Activated T-cell treated with anti-CD3 and anti-CD28 coated beads, Interleukin-2, amount 50 U/mL, for 4 hours (primary cell): ENCODE data around the gene TACO1. TPM values are rescaled to one million over a fixed set of nuclear protein-coding genes. Genes with fewer than 3 reads are reported as not detected.

Source experiments
- ATAC-seq, 2 donors: fragments of 200-7000 bp; cut with Tn5 transposase; one replicate each; pipeline ENCODE4 v1.10.0; 2021
- DNase-seq: peaks from one replicate; pipeline ENCODE4 v3.0.0-alpha.2; 2020
- H3K27me3 Mint-ChIP-seq: one replicate; pipeline ENCODE4 v1.8.0; 2021; ENCODE audit warnings: low read depth, mixed read lengths
- H3K36me3 Mint-ChIP-seq: one replicate; pipeline ENCODE4 v1.8.0; 2022; ENCODE audit warnings: mixed read lengths; ENCODE audit not compliant: insufficient read depth
- H3K4me1 Mint-ChIP-seq: one replicate; pipeline ENCODE4 v1.8.0; 2021; ENCODE audit warnings: low read depth, mixed read lengths
- H3K4me3 Mint-ChIP-seq: one replicate; pipeline ENCODE4 v1.8.0; 2021; ENCODE audit warnings: mild to moderate bottlenecking, moderate library complexity, mixed read lengths
- H3K9me3 Mint-ChIP-seq: one replicate; pipeline ENCODE4 v1.8.0; 2021; ENCODE audit warnings: mixed read lengths
- total RNA-seq, 3 donors: library from RNA; stranded (reverse); gene quantifications; one replicate each; pipeline ENCODE4 v1.2.1, GENCODE V29; 2021

The TACO1 gene
- total RNA-seq, 3 donors from 2014 or later = 38.9 to 47.0 (median 40.7) TPM

DNA sequence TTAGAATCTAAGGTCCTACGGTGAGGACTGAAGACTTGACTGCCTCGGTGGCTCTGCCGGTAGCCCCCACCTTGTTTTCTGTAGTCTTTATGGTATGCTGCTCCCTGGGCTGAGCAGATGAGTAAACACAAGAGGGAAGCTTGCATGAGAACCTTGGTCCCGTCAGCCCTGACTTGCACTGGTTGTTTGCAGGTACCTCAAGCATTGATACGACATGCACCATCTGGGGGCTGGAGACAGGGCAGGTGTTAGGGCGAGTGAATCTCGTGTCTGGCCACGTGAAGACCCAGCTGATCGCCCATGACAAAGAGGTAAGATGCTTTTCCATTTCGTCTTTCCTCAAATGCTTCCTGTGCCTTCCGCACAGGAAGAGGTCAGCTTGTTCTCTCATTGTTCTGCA lies 21.1 kb upstream of the TACO1 start:
- H3K36me3 Mint-ChIP-seq = peaks cover 39% of the 10 kb centered on the region

DNA sequence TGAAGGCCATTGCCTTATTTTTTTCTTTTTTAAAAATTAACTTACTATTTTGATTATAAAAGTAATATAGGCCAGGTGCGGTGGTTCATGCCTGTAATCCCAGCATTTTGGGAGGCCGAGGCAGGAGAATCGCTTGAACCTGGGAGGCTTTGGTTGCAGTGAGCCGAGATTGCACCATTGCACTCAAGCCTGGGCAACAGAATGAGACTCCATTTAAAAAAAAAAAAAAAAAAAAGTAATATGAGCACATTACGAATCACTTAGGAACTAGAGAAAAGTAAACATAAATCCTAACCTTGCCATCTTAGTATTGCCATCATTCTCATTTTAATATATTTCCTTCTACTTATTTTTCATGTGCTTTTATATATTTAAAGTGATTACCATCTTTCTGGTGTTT lies 12.9 kb upstream of the TACO1 start:
- no peak for DNase-seq
- Mint-ChIP-seq H3K4me3 (no peak overlapping the region), H3K9me3 (no peaks in the 10 kb centered on the region), H3K4me1 (peaks cover 21% of the 10 kb centered on the region), H3K36me3 (peaks cover 37% of the 10 kb centered on the region), H3K27me3 (no peaks in the 10 kb centered on the region)
- ATAC-seq = no peak

More for the DNA sequence above, 21.1 kb upstream of the TACO1 start:
- H3K4me1 Mint-ChIP-seq = peaks cover 14% of the 10 kb centered on the region
- DNase-seq (no peak), ATAC-seq (no peak)
- H3K27me3 Mint-ChIP-seq = no peaks in the 10 kb centered on the region
- H3K9me3 Mint-ChIP-seq = no peaks in the 10 kb centered on the region
- H3K4me3 Mint-ChIP-seq = no peak overlapping the region

DNA sequence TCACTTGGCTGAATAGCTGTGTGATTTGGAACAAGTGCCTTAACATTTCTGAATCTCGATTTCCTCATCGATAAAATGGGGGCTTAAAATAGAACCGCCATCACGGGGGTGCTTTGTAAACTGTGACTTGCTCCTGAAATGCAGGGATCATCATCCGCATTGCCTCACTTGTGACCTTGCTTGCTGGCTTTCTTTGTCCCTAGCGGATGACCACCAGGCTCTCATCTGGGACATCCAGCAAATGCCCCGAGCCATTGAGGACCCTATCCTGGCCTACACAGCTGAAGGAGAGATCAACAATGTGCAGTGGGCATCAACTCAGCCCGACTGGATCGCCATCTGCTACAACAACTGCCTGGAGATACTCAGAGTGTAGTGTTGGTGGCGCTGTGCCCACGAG lies 11.9 kb upstream of the TACO1 start:
- no peaks in the 10 kb centered on the region for H3K9me3 Mint-ChIP-seq
- H3K4me1 Mint-ChIP-seq = peaks cover 17% of the 10 kb centered on the region
- DNase-seq (no peak), ATAC-seq (no peak)
- H3K4me3 Mint-ChIP-seq = no peak overlapping the region
- H3K27me3 Mint-ChIP-seq = no peaks in the 10 kb centered on the region
- H3K36me3 Mint-ChIP-seq = peaks cover 28% of the 10 kb centered on the region

DNA sequence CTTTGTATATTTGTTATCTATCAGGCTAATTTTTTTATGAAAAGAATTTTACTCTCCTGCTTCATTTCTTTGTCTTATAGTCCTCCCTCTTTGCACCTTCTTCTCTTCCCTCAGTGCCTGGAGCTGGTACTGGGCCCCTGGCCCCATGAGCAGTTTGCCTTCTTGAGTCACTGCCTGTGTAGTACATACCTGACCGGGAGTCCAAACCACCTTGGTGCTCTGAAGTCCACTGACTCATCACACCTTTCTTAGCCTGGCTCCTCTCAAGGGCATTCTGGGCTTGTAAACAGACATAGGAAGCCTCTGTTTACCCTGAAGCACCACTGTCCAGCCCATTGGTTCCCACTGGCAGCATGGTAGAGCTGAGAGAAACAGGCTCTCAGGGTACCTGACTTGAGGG lies 11.0 kb upstream of the TACO1 start:
- DNase-seq = no peak
- peaks cover 29% of the 10 kb centered on the region for H3K36me3 Mint-ChIP-seq
- H3K4me1 Mint-ChIP-seq = peaks cover 14% of the 10 kb centered on the region
- no peak for ATAC-seq
- H3K4me3 Mint-ChIP-seq = no peak overlapping the region
- no peaks in the 10 kb centered on the region for H3K9me3 Mint-ChIP-seq
- no peaks in the 10 kb centered on the region for H3K27me3 Mint-ChIP-seq

DNA sequence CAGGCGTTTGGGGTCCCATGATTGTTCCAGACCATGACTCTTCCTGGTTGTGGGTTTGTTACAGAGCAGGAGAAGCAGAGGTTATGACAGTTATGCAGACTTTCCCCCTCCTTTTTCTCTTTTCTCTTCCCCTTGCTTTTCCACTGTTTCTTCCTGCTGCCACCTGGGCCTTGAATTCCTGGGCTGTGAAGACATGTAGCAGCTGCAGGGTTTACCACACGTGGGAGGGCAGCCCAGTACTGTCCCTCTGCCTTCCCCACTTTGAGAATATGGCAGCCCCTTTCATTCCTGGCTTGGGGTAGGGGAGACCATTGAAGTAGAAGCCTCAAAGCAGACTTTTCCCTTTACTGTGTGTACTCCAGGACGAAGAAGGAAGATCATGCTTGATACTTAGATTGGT lies 7.9 kb upstream of the TACO1 start:
- Mint-ChIP-seq H3K4me1 (peaks cover 14% of the 10 kb centered on the region), H3K36me3 (peaks cover 23% of the 10 kb centered on the region)
- ATAC-seq = no peak

DNA sequence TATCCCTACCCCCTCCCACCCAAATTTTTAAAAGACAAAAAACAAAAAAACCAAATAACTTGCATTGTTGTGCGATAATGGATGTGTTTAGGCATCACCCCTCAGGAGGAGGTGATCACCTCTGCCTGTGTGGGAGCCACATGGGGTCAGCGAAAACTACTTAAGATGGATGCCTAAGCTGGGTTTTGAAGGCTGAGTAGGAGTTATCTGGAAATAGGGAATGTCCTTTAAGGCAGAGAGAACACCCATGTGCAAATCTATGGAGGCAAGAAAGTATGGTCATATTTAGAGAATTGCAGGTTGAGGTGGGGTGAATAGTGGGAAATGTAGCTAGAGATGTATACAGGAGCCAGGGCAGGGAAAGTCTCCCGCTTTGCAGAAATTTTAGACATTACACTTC lies 5.6 kb upstream of the TACO1 start:
- H3K36me3 Mint-ChIP-seq = peaks cover 10% of the 10 kb centered on the region
- no peak for ATAC-seq
- DNase-seq = no peak
- no peaks in the 10 kb centered on the region for H3K9me3 Mint-ChIP-seq
- H3K4me3 Mint-ChIP-seq = no peak overlapping the region
- H3K27me3 Mint-ChIP-seq = no peaks in the 10 kb centered on the region
- peaks cover 29% of the 10 kb centered on the region for H3K4me1 Mint-ChIP-seq

More for the DNA sequence above, 7.9 kb upstream of the TACO1 start:
- Mint-ChIP-seq H3K27me3 (no peaks in the 10 kb centered on the region), H3K4me3 (no peak overlapping the region), H3K9me3 (no peaks in the 10 kb centered on the region)
- no peak for DNase-seq

DNA sequence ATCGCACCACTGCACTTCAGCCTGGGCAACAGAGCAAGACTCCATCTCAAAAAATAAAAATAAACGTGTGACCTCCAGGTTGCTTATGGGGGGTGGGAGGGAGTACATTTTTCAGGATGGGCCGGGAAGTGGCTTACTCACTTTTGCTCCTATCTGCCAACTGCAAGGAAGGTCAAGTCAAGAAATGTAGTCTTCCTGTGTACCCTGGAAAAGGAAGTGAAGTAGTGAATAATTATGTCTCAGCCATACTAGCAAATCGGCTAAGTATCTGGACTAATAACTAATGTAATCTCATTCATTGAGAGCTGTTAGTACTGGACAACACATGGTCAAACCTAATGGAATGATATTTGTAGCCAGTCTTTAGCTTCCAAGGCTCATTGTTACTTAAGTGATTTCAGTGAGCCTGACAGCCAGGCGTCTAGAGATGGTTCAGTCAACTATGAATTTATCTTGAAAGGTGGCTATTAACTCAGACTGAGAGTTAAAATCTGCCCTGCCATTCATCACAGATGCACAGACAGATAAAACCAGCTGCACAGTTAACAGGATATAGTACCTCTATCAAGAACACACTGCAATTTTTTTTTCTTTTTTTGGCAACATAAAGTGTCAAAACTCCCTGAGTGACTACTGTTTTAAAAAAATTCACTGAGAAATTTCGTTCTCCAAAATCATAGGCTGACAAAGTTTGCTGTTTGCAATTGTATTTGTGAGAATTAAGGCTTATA lies 3.7 kb upstream of the TACO1 start:
- no peaks in the 10 kb centered on the region for H3K27me3 Mint-ChIP-seq
- peaks cover 42% of the 10 kb centered on the region for H3K4me1 Mint-ChIP-seq
- no peak for DNase-seq
- peaks cover 3% of the 10 kb centered on the region for H3K36me3 Mint-ChIP-seq
- H3K9me3 Mint-ChIP-seq = no peaks in the 10 kb centered on the region
- no peak overlapping the region for H3K4me3 Mint-ChIP-seq
- peak in 1 of 2 donors; percentile 9 for ATAC-seq

DNA sequence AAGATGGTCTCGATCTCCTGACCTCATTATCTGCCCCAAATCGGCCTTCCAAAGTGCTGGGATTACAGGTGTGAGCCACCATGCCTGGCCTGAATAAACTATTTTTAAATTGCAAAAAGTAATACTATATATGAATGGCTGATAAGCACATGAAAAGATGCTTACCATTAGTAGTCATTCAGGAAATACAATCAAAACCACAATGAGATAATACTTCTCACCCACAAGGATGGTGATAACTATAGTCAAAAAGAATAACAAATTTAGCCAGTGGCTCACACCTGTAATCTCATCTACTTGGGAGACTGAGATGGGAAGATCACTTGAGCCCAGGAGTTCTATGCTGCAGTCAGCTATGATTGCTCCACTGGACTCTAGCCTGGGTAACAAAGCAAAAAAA lies 2.4 kb upstream of the TACO1 start:
- Mint-ChIP-seq H3K4me3 (peak overlapping the region; percentile 6), H3K9me3 (no peaks in the 10 kb centered on the region), H3K36me3 (peaks cover 3% of the 10 kb centered on the region), H3K4me1 (peaks cover 42% of the 10 kb centered on the region), H3K27me3 (no peaks in the 10 kb centered on the region)
- peak in 1 of 2 donors; percentile 44 for ATAC-seq
- DNase-seq = no peak

DNA sequence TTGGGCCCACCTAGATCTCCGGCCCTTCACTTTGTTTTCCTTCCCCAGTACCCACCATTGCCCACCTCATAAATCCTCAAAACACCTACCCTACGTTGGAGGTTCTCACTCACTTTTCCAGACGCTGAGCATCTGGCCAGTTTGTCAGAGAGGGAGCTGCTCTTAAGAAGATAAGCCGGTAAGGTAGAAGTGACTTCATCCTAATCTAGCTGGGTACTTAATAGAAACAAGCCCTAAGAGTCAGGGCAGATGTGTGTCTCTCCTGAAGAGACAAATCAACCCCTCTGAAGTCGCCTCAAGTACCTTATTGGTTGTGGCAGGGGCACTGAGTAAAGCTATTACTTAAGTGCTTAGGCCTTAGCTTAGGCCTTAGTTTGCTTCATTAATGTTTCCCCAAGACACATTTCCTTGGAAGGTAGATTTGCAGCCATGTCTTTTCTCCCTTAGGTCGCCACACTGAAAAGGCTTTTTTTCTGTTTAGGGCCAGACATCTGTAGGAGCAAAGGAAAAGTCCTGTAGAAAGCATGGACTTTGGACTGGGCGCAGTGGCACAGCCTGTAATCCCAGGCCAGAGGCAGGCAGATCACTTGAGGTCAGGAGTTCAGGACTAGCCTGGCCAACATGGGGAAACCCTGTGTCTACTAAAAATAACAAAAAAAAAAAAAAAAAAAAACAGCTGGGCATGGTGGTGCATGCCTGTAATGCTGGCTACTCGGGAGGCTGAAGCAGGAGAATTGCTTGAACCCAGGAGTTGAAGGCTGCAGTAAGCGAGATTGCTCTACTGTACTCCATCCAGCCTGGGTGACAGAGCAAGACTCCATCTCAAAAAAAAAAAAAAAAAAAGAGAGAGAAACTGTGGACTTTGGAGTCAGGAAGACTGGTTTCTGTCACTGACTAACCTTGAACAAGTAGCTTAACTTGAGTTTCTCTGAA lies 1.0 kb downstream of the TACO1 start:
- Mint-ChIP-seq H3K4me3 (peak overlapping the region; percentile 96), H3K36me3 (peaks cover 19% of the 10 kb centered on the region), H3K27me3 (no peaks in the 10 kb centered on the region), H3K4me1 (peaks cover 39% of the 10 kb centered on the region), H3K9me3 (no peaks in the 10 kb centered on the region)
- peak in 1 of 2 donors; percentile 3 for ATAC-seq
- DNase-seq = no peak

DNA sequence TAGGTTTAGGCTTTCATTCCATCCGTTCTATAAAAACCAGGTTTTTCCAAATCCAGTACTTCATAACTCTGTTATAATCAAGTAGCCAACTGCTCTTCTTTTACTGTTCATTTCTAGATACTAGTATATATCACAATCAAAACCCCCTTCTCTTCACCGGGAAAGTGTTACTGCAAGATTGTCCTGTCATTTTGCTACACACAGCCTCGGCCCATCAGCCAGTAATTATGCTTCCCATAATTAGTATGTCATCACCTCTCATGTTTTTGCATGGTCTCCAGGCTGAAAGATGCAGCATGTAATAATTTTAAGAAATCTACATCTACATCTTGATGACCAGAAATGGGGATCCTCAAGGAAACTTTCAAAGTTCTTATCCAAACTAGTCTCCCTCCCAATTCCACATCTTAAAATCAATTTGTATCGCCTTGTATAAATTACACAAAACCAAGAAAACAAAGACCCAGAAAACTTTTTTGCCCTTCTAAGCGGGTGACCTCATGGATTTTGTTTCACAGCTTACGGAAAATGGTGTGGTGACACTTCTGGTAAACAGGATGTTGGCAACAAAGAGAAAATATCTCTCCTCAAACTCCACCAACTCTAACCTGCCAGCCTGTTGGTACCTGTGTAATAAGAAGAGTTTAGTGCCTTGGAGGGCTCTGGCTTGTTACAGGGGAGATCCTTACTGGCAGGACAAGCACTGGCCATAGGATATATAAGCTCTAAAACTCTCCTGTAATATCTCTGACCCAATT lies 9.3 kb downstream of the TACO1 start:
- Mint-ChIP-seq H3K4me1 (peaks cover 27% of the 10 kb centered on the region), H3K9me3 (no peaks in the 10 kb centered on the region), H3K36me3 (peaks cover 39% of the 10 kb centered on the region), H3K27me3 (no peaks in the 10 kb centered on the region), H3K4me3 (peak overlapping the region; percentile 35)
- peak; percentile 10 to 55 for ATAC-seq
- DNase-seq = no peak

DNA sequence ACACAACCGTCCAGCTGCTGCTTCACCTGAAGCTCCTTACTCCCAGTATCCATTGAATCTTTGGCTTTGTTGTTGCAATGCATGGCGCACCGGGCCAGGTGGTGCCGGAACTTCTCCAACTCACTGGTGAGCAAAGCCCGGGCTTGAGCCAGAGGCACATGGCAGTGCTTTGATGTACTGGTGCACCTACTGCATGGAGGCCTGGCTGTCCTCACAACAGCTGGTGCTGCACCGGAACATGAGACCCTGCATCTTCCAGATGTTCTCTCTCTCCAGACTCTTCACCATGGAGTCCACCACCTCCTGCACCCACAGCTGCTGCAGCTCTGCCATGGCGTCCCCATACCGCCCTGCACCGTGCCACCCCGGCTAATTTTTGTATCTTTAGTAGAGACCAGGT lies 10.2 kb downstream of the TACO1 start:
- H3K36me3 Mint-ChIP-seq = peaks cover 30% of the 10 kb centered on the region
- H3K4me1 Mint-ChIP-seq = peaks cover 27% of the 10 kb centered on the region
- ATAC-seq (no peak), DNase-seq (no peak)
- H3K9me3 Mint-ChIP-seq = no peaks in the 10 kb centered on the region
- H3K27me3 Mint-ChIP-seq = no peaks in the 10 kb centered on the region
- peak overlapping the region; percentile 53 for H3K4me3 Mint-ChIP-seq

DNA sequence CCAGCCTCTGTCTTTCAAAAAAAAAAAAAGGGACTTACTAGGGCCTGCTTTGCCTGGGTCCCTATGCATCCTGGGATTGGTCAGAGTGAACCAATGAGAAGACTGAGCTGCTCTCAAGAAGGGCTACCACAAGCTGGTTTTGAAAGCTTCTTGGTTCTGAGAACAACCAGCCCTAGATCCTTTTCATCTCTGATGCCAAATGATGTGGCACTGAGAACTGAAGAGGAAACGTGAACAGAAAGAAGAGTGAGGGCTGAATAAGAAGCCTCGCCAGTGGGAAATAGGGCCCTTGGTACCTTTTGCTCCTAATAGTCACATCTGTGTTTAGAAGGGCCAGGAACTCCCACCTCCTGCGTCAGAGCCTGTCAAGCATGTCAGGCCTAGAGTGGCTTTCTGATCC lies 10.7 kb downstream of the TACO1 start:
- no peak for DNase-seq
- peak; percentile 49 to 66 for ATAC-seq
- peak overlapping the region; percentile 53 for H3K4me3 Mint-ChIP-seq

DNA sequence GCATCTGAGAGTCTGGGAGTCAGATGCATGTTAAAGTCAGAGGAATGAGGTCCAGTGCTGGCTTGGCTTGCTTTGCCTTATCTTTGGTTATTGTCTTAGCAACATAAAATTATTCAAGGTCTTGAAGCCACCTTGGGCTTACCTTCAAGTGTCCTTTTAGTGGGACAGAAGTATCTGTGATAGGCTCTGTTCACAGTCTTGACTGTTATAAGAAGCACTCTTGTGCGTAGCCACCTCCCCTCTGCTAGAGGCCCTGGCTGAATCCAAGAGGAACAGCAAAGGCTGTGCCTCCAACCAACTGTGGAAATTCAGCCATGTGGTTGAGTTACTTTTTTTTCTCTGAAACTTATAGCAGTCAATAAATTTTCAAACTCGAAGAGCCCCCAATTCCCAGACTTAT lies 13.0 kb downstream of the TACO1 start:
- H3K9me3 Mint-ChIP-seq = no peaks in the 10 kb centered on the region
- no peak for DNase-seq
- H3K27me3 Mint-ChIP-seq = no peaks in the 10 kb centered on the region
- peaks cover 13% of the 10 kb centered on the region for H3K36me3 Mint-ChIP-seq
- no peak for ATAC-seq
- peaks cover 27% of the 10 kb centered on the region for H3K4me1 Mint-ChIP-seq
- no peak overlapping the region for H3K4me3 Mint-ChIP-seq

More for the DNA sequence above, 10.7 kb downstream of the TACO1 start:
- Mint-ChIP-seq H3K4me1 (peaks cover 27% of the 10 kb centered on the region), H3K27me3 (no peaks in the 10 kb centered on the region), H3K9me3 (no peaks in the 10 kb centered on the region), H3K36me3 (peaks cover 25% of the 10 kb centered on the region)

DNA sequence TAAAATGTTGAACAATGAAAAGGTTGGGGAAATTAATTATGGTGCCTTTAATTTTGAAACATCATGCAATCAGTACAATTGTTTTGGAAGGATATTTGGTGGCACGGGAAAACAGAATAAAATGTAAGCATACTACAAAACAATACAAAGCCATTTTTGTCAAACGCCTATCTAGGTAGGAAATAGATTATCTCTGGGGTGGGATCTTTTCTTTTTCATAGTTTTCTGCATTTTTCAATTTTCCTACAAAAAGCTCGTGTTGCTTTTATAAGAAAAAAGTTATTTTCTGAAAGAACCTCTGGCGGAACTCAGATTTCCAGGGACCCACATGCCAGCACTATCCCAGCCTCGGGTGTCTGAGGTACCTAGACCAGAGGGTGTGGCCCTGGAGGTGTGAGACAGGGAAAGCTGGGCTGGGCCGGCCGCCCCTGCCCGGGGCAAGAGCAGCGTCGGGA lies 20.6 kb downstream of the TACO1 start:
- DNase-seq = no peak
- Mint-ChIP-seq H3K36me3 (no peaks in the 10 kb centered on the region), H3K4me1 (peaks cover 38% of the 10 kb centered on the region), H3K9me3 (no peaks in the 10 kb centered on the region), H3K27me3 (no peaks in the 10 kb centered on the region), H3K4me3 (peak overlapping the region; percentile 90)
- no peak for ATAC-seq
